C1 segment of cervical spinal cord (tissue), 14 donors: ENCODE data around the gene CRYM.
"Not testable (repeated sequence)": the region's sequence is repeated elsewhere in the genome, so short reads cannot be mapped to it uniquely, and the experiment has no call there.

Source experiments
- DNase-seq, 14 donors: peaks; one replicate each; lab custom pipeline; 2025; lab: John Stamatoyannopoulos, UW

CRYM gene

DNA sequence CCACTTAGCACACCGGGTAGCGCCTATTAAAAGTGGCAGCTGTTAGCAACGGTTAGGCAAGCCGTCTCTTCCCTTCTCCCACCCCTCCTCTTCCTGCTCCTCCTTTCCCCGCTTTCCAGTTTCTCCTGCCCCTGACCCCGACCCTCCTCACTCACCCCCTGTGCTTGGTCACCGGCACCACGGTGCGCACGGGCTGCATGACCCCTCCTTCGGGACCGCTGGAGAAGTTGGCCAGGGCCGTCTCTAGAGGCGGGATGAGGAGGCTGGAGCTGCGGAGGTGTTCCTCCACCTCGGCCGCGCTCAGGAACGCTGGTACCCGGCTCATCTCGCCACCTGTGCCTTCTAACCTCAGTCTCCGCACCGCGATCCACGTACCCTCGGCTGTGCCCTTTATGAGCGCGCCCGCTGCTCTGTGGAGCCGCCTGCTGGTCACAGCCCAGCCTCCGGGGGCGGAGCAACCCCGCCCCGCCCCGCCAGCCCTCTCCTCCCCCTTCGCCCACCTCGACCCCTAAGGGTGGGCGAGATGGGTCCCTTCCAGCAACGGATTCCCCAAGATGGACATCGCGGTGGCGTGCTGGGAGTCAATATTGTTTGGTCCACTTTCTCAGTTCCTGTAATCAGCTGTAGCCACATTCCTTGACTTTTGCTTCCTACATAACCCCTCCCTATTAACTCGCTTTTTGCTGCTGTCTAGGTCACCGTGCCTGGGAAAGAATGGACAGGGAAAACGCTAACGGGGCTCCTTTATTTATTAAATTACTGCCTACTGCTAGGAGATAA is at the start of gene CRYM:
CRYM (minus strand) TSS at position 364 of the 780 bp plus-strand sequence; CDS start at position 325, 39 bp downstream.
- peak in 2 of 14 donors; percentile 1 to 81 for DNase-seq

DNA sequence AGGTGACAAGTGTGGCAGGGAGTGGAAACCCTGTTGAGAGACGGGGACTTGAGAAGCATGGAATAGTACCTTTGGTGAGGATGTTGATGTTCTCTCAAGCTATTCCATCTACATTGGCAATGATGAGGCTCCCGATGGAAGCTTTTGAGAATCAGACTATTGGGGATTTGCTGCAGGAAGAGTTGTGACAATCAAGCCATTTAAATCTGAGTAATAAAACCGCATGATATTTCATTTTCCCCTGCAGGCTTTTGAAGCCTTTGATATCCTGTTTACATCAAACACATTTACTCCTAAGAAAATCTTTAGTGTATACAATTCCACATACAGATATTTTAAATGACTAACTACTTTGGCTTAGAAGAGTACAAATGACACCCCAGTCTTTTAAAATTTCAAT is 49.0 kb upstream of the CRYM start:
- DNase-seq, result no peak

- DNase-seq, result no peak
Measured at GRCh38 chr16:21326459-21326858, 48.4 kb upstream of the CRYM start.

DNA sequence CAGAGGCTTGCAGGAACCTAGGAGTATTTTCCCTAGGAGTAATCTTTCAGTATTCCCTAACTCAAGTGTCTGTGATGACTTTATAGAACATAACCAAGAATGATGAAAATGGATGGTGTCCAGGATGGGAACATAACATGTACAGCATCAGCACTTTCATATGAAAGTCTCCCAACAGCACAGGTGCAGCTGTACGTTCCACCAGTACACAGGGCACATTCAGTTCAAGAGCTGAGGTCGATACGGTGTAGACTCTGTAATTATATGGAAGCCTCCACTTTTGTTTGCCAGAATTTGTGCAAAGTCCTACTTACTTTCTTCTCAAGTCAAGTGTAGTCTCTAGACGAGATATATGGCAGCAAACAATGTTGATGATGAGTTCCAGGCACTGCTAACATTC is 46.2 kb upstream of the CRYM start:
- no peak for DNase-seq

DNA sequence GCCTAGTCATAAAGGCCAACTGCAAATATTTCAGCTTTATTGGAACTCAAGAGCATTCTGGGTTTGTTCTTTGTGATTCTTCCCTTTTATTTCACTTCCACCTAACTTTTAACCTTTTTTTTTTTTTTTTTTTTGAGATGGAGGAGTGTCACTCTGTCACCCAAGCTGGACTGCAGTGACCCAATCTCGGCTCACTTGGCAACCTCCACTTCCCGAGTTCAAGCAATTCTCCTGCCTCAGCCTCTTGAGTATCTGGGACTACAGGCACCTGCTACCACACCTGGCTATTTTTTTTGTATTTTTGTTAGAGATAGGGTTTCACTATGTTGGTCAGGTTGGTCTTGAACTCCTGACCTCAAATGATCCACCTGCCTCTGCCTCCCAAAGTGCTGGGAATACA is 44.2 kb upstream of the CRYM start:
- DNase-seq, result not testable (repeated sequence)

GRCh38 chr16:21321736-21322135 is 43.6 kb upstream of the CRYM start:
- no peak for DNase-seq

GRCh38 chr16:21314339-21314738 is 36.2 kb upstream of the CRYM start:
- DNase-seq, result no peak

GRCh38 chr16:21312863-21313372 is 34.8 kb upstream of the CRYM start:
- not testable (repeated sequence) for DNase-seq

GRCh38 chr16:21312046-21312445 is 34.0 kb upstream of the CRYM start:
- DNase-seq, result not testable (repeated sequence)

GRCh38 chr16:21306712-21307111 is 28.6 kb upstream of the CRYM start:
- DNase-seq, result not testable (repeated sequence)

DNA sequence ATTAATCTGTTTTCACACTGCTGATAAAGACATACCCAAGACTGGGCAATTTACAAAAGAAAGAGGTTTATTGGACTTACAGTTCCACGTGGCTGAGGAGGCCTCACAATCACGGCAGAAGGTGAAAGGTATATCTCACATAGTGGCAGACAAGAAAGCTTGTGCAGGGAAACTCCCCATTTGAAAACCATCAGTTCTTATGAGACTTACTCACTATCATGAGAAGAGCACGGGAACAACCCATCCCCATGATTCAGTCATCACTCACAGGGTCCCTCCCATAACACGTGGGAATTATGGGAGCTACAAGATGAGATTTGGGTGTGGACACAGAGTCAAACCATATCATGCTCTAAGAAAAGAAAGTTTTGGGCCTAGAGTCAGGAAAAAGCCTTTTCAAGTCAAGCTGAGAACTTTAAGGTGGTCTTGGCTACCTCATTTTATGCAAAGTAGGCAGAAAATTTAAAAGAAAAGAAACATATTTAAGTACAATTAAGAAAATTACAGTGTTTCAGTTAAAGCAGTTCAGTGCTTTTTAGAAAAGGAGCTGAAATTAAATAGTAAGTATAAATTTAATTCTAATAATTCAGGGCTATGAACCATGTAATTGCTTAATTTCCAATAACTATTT is 24.9 kb upstream of the CRYM start:
- no peak for DNase-seq

DNA sequence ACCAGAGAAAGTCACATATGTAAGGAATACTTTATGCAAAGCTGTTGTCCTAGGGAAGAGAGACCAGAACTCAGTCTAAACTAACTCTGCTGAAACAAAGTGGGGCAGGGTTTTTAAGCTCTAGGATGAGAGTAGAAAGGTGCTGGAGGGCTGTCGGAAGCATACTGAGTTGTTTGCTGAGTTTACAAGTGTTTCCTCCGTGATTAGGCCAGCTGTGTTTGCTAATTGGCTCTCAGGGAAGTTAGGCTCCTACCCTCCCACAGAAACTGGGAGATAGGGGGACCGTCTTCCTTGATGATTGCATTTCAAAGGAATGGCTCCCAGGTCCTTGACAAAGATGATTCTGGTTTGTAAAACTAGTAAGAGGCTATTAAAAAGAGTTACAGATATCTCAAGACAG is 24.4 kb upstream of the CRYM start:
- no peak for DNase-seq

DNA sequence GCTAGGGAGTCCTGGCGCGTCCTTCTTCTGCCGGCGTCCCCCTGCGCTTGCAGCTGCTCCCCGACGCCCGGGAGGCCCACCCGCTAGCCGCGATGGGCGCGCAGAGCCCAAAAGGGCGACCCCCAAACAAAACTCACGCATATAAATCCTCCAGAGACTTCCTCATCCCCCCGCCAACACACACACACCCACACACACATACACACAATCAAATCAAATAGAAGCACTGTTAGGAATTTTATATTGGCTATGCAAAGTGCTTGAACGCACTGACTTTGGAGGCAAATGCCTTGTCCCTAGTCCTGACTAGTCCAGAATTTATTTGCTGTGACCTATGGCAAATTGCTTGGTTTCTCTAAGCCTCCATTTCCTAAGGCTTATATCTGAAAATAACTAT is 23.8 kb upstream of the CRYM start:
- DNase-seq, result no peak

- peak in 4 of 14 donors; percentile 16 to 40 (median 29) for DNase-seq
Measured at GRCh38 chr16:21301168-21301894, 23.2 kb upstream of the CRYM start.

DNA sequence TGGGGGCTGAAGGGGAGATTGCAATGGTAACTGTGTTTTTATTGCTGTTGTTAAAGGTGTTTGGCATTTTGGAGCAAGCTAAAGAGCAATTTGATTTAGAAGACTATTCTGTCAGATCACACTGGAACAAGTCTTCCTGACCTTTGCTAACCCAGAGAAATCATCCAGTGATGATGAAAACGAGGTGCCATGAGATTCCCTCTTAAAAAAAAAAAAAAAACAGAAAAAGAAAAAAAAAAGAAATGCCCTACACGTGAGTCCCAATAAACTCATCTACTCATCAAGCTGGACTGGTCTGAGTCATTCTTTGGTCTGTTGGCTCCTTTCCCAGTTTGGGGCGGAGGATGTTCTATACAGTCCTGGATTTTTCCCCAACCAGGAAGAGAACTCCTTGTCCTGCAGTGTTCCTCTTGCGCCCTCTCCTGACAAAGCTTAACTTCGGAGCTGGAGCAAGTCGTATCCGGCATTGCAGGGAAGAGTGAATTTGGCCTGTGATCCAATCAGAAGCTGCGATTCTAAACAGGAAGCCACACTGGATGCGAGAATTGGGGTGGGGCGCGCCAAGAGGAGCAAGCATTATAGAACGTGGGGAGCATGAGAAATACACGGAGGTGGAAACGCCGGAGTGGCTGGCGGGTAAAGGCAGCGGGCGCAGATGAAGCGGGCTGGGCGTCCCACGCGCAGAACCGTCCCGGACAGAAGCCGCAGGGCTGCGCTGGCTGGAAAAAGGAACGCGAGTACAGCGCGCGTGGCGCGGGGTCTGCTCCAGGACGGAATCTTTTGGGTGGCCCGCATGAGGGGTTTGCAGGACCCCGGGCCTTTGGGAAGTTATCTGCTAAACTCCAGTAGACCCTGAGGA is 22.4 kb upstream of the CRYM start:
- DNase-seq, result peak in 12 of 14 donors; percentile 55 to 96 (median 78)

- DNase-seq, result not testable (repeated sequence)
Measured at GRCh38 chr16:21289789-21290188, 11.7 kb upstream of the CRYM start.

GRCh38 chr16:21285314-21285713 is 7.2 kb upstream of the CRYM start:
- no peak for DNase-seq

GRCh38 chr16:21284414-21284813 is 6.3 kb upstream of the CRYM start:
- no peak for DNase-seq

DNA sequence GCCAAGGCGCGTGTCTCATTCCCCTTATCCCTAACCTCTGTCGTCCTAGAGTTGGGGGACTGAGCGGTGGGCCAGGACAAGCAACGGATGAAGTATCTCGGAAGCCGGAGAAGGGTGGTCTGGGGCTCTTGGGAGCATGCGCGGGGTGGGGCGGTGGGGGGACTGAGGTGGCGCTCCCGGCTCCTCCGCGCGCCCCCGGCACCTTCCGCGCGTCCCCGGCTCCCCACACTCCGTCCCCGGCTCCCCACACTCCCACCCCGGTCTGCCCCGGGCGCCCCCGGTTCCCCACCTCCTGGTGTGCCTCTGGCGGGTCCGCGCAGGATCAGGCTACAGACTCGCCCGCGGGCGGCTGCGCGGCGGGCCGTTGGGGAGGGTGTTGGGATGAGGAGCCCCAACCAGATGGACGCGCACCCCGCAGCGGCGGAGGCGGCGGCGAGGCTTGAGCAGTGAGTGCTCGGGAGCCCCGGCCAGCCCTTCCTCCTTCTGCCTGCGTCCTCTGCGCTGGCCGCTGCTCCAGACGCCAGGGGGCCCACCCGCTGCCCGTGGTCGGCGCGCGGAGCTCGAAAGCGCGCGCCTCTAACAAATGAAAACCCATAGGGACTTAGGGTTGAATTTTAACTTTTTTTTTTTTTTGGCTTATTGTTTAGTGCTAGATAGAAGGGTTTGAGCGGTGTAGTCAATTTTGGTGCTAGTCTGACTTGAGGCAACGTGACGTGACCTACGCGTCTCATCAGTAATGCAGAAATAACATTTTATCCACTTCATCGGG is 5.6 kb upstream of the CRYM start:
- peak in 2 of 14 donors; percentile 1 to 79 for DNase-seq

- DNase-seq, result no peak
Measured at GRCh38 chr16:21281698-21282389, 3.8 kb upstream of the CRYM start.
